NT2/D1 (cell line): ENCODE data around the gene STOX2.

ENCODE experiments used
- SUZ12 ChIP-seq: IDR thresholded peaks from 2 replicates; pipeline ENCODE4 v1.6.1; 2011; ENCODE audit not compliant: insufficient read length, insufficient read depth; ENCODE audit errors: extremely low read depth
- YY1 ChIP-seq: IDR thresholded peaks from 2 replicates; pipeline ENCODE4 v1.6.1; 2011; ENCODE audit not compliant: insufficient read length, insufficient read depth
- ZNF274 ChIP-seq: IDR thresholded peaks from 2 replicates; pipeline ENCODE4 v1.6.1; 2011; ENCODE audit warnings: mild to moderate bottlenecking, low read depth, low read length

GRCh38 chr4:183915976-183916375 lies 10.9 kb downstream of the STOX2 start:
- TF ChIP-seq ZNF274 (no peak), YY1 (no peak), SUZ12 (no peak)
